ENCODE measurements around the gene BARHL2. TPM values are rescaled to one million over a fixed set of nuclear protein-coding genes. Genes with fewer than 3 reads are reported as not detected.

Gene BARHL2
- total RNA-seq, 2 donors from 2014 or later = not detected

- Histone ChIP-seq H3K4me3 (no peak overlapping the region), H3K36me3 (replicated peaks in 1 of 2; ENCODE audit: insufficient read depth in 1 of 2, low read depth in 2 of 2) (no peaks in the 10 kb centered on the region), H3K9me3 (no peaks in the 10 kb centered on the region), H3K27me3 (peaks cover 3 to 43% of the 10 kb centered on the region in 2 donors), H3K4me1 (peaks cover 10% of the 10 kb centered on the region), H3K27ac (no peak overlapping the region)
- WGBS, 2 donors = 48 to 51% methylated on average over 3 of the region's 3 CpGs
- TF ChIP-seq, protein P1, sequence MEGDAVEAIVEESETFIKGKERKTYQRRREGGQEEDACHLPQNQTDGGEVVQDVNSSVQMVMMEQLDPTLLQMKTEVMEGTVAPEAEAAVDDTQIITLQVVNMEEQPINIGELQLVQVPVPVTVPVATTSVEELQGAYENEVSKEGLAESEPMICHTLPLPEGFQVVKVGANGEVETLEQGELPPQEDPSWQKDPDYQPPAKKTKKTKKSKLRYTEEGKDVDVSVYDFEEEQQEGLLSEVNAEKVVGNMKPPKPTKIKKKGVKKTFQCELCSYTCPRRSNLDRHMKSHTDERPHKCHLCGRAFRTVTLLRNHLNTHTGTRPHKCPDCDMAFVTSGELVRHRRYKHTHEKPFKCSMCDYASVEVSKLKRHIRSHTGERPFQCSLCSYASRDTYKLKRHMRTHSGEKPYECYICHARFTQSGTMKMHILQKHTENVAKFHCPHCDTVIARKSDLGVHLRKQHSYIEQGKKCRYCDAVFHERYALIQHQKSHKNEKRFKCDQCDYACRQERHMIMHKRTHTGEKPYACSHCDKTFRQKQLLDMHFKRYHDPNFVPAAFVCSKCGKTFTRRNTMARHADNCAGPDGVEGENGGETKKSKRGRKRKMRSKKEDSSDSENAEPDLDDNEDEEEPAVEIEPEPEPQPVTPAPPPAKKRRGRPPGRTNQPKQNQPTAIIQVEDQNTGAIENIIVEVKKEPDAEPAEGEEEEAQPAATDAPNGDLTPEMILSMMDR (IDR thresholded peaks at IDR 0.05) = no peak
- TF ChIP-seq POLR2A (IDR thresholded peaks at IDR 0.05) = no peak
- ATAC-seq = no peak
- DNase-seq = no peak
- intact Hi-C loops (cut with DNase I) = no loop called here
Measured at GRCh38 chr1:90732136-90732535, 15.0 kb upstream of the BARHL2 start.

GRCh38 chr1:90731382-90732050, 14.4 kb upstream of the BARHL2 start:
- Histone ChIP-seq H3K9me3 (no peaks in the 10 kb centered on the region), H3K36me3 (replicated peaks in 1 of 2; ENCODE audit: insufficient read depth in 1 of 2, low read depth in 2 of 2) (no peaks in the 10 kb centered on the region), H3K27me3 (peaks cover 3 to 49% of the 10 kb centered on the region in 2 donors), H3K27ac (no peak overlapping the region), H3K4me3 (no peak overlapping the region), H3K4me1 (peaks cover 13% of the 10 kb centered on the region)
- DNase-seq (no peak), ATAC-seq (no peak)
- 51 to 64% methylated on average over 6 of the region's 6 CpGs for whole genome bisulfite sequencing, 2 donors
- TF ChIP-seq POLR2A (IDR thresholded peaks at IDR 0.05) = no peak
- TF ChIP-seq, protein P1 (IDR thresholded peaks at IDR 0.05) = no peak
- intact Hi-C loops (cut with DNase I) = no loop called here

DNA sequence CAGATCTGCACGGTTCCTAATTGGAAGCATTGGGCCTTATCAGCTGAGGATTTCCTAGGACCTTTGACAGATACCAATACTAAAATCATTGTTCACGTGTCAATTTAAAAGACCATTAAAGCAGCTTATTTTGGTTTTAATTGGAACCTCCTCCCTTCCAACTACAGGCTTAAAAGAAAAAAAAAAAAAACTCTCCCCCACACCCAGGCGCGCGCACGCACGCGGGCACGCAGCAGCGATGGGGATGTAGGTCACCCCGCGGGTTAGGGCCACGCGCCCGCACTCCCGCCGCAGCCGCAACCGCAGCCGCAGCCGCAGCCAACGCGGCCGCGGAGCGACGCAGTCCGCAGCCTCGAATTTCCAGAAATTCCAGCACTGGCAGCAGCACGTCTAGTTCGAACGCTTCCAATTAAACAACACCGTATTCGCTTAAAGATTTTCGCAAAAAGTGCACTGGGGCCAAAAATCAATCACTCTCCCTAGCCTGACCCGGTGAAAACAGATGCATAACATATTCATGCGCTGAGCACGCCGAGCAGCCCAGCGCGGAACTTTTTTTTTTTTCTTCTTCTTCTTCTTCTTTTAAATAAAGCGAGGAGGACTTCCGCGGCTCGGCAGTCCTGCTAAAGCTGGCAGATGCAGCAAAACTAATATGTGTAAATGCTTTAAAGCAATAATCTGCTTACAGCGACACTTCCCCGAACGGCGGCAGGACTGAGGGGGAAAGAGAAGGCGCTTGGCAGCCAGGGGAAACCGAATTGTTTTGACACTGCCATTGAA, 13.3 kb upstream of the BARHL2 start:
- DNase-seq (no peak), ATAC-seq (no peak)
- peaks cover 24% of the 10 kb centered on the region for H3K4me1 ChIP-seq
- no peaks in the 10 kb centered on the region for H3K9me3 ChIP-seq
- peaks cover 3 to 60% of the 10 kb centered on the region in 2 donors for H3K27me3 ChIP-seq
- no peak for TF ChIP-seq POLR2A (IDR thresholded peaks at IDR 0.05)
- TF ChIP-seq, protein P1 (IDR thresholded peaks at IDR 0.05) = no peak
- H3K27ac ChIP-seq = no peak overlapping the region
- H3K36me3 ChIP-seq (replicated peaks in 1 of 2; ENCODE audit: insufficient read depth in 1 of 2, low read depth in 2 of 2) = no peaks in the 10 kb centered on the region
- WGBS, 2 donors = 5 to 6% methylated on average over 40 to 51 of the region's 51 CpGs
- H3K4me3 ChIP-seq = no peak overlapping the region
- intact Hi-C loops (cut with DNase I) = no loop called here

DNA sequence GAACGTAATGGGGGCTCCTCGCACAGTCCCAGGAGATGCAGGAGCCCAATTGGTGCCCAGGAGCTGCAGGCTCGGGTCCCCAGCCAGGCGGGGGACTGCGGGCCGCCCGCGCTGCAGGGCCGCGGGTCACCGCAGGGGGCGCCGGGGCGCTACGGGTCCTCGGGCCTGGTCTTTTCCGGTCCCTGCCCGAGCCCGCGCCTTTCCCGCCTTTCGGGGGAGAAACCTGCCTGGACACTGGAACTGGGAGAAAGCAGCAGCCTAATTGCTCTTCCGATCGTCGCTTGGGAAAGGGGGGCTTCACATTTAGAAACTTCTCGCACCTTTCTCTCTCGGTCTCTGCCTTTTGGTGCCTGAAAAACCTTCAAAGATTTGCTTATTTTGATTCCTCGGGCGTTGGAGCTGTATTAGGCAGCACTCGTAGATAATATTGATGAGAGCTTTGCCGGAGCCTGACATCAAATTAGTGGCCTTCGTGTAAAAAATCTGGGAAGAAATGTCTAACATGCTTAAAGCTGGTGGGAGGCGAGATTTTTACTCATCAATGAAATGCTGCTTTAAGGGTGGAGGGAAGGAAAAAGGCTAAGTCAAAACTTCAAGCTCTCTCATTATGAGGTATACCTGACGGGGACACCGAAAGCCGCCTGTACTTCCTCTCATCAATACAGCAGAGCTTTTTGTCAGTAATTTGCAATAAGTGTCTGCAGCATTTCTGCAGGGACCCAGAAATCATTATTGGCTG, 12.6 kb upstream of the BARHL2 start:
- ATAC-seq = no peak

More for the DNA sequence above, 12.6 kb upstream of the BARHL2 start:
- intact Hi-C loops (cut with DNase I) = no loop called here
- Histone ChIP-seq H3K9me3 (no peaks in the 10 kb centered on the region), H3K27me3 (peaks cover 3 to 67% of the 10 kb centered on the region in 2 donors), H3K27ac (no peak overlapping the region), H3K4me3 (no peak overlapping the region), H3K4me1 (peaks cover 31% of the 10 kb centered on the region), H3K36me3 (replicated peaks in 1 of 2; ENCODE audit: insufficient read depth in 1 of 2, low read depth in 2 of 2) (no peaks in the 10 kb centered on the region)
- DNase-seq = no peak
- TF ChIP-seq, protein P1 (IDR thresholded peaks at IDR 0.05) = peak in 2 of 7 experiments; percentile 11 to 26
- no peak for TF ChIP-seq POLR2A (IDR thresholded peaks at IDR 0.05)
- 17 to 22% methylated on average over 36 of the region's 36 CpGs for WGBS, 2 donors
